ENCODE results near the gene EMX2. TPM values are rescaled to one million over a fixed set of nuclear protein-coding genes. Genes with fewer than 3 reads are reported as not detected.

EMX2 gene
- total RNA-seq, 1 donor, result 1.4 TPM

DNA sequence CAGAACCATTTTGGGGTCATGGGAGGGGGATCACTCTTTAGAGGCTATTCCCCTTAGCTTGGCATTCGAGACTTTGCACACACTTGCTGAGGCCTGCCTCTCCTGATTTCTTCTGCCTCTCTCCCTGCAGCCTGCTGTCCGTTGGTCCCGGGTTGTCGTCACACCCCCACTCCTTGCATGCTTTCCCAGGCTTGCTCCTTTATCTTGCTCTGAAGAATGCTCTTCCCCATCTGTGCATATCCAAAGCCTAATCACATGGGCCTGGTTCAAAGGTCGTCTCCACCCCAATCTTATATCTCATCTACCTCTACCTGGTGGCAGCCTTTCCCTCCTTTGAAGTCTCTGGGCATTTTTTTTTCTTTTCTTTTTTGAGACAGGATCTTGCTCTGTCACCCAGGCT lies 24.3 kb upstream of the EMX2 start:
- H4K20me1 ChIP-seq (ENCODE audit: insufficient read depth, low read length), result no peaks in the 10 kb centered on the region
- no peaks in the 10 kb centered on the region for H3K9me3 ChIP-seq (ENCODE audit: low read depth, low read length)
- no peak overlapping the region for H3K27ac ChIP-seq (ENCODE audit: low read depth, low read length)
- H3K36me3 ChIP-seq (ENCODE audit: insufficient read depth, low read length), result no peaks in the 10 kb centered on the region
- TF ChIP-seq, protein P1, sequence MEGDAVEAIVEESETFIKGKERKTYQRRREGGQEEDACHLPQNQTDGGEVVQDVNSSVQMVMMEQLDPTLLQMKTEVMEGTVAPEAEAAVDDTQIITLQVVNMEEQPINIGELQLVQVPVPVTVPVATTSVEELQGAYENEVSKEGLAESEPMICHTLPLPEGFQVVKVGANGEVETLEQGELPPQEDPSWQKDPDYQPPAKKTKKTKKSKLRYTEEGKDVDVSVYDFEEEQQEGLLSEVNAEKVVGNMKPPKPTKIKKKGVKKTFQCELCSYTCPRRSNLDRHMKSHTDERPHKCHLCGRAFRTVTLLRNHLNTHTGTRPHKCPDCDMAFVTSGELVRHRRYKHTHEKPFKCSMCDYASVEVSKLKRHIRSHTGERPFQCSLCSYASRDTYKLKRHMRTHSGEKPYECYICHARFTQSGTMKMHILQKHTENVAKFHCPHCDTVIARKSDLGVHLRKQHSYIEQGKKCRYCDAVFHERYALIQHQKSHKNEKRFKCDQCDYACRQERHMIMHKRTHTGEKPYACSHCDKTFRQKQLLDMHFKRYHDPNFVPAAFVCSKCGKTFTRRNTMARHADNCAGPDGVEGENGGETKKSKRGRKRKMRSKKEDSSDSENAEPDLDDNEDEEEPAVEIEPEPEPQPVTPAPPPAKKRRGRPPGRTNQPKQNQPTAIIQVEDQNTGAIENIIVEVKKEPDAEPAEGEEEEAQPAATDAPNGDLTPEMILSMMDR (IDR thresholded peaks at IDR 0.05; ENCODE audit: extremely low read depth, low read depth, low read length), result no peak
- H3K4me3 ChIP-seq (ENCODE audit: insufficient read depth, low read length), result no peak overlapping the region
- H2AFZ ChIP-seq (ENCODE audit: low read length), result no peak overlapping the region
- peaks cover 10% of the 10 kb centered on the region for H3K27me3 ChIP-seq (ENCODE audit: insufficient read depth, low read length)
- H3K79me2 ChIP-seq (ENCODE audit: insufficient read depth, low read length), result no peaks in the 10 kb centered on the region
- DNase-seq (ENCODE audit: insufficient read length, low spot score, missing footprints), result no peak
- no peaks in the 10 kb centered on the region for H3K4me1 ChIP-seq (ENCODE audit: insufficient read depth, low read length)
- H3K4me2 ChIP-seq (ENCODE audit: insufficient read depth, low read length), result no peak overlapping the region

DNA sequence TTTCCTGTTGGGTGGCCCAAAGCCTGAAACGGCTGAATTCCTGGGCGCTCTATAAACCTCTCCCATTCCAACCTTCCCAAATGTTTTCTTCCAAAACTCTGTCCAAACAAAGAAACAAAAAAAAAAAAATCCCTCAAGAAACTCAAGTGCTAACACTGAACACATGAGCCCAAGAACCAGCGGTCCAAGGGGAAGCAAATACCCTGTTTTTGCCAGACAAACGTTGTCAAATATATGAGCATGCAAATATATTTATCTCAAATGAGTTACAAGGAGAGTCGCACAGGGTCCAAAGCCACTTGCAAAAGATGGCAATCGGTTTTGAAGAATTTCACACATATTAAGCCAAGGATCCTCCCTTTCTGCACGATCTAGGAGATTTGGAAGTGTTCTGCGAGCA lies 23.3 kb upstream of the EMX2 start:
- TF ChIP-seq, protein P1 (IDR thresholded peaks at IDR 0.05; ENCODE audit: extremely low read depth, low read depth, low read length), result no peak
- H3K27me3 ChIP-seq (ENCODE audit: insufficient read depth, low read length), result peaks cover 10% of the 10 kb centered on the region
- no peaks in the 10 kb centered on the region for H3K9me3 ChIP-seq (ENCODE audit: low read depth, low read length)
- H3K4me3 ChIP-seq (ENCODE audit: insufficient read depth, low read length), result no peak overlapping the region
- H3K36me3 ChIP-seq (ENCODE audit: insufficient read depth, low read length), result no peaks in the 10 kb centered on the region
- H3K79me2 ChIP-seq (ENCODE audit: insufficient read depth, low read length), result no peaks in the 10 kb centered on the region
- no peak overlapping the region for H3K27ac ChIP-seq (ENCODE audit: low read depth, low read length)
- DNase-seq (ENCODE audit: insufficient read length, low spot score, missing footprints), result no peak
- no peak overlapping the region for H3K4me2 ChIP-seq (ENCODE audit: insufficient read depth, low read length)
- H3K4me1 ChIP-seq (ENCODE audit: insufficient read depth, low read length), result no peaks in the 10 kb centered on the region
- H4K20me1 ChIP-seq (ENCODE audit: insufficient read depth, low read length), result no peaks in the 10 kb centered on the region
- H2AFZ ChIP-seq (ENCODE audit: low read length), result no peak overlapping the region

DNA sequence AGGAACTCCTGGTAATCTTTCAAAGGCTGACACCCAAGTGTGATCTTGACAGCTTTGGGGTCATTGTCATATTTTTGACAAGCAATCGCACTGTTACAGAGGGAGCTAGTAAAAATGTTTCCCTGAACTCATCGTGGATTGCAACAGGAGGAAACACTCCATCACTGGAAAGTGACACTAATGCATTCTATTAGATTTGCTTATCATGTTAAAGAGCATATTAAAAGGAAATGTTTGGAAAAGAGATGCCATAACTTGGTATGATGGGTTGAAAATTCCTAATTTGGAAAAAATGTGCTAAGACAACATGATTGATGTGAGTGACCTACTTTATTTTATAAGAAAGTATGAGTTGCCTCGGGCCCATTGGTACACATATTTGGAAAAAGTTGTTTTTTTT lies 22.7 kb upstream of the EMX2 start:
- Histone ChIP-seq H4K20me1 (ENCODE audit: insufficient read depth, low read length) (no peaks in the 10 kb centered on the region), H3K9me3 (ENCODE audit: low read depth, low read length) (no peaks in the 10 kb centered on the region), H3K27ac (ENCODE audit: low read depth, low read length) (no peak overlapping the region), H3K79me2 (ENCODE audit: insufficient read depth, low read length) (no peaks in the 10 kb centered on the region), H3K36me3 (ENCODE audit: insufficient read depth, low read length) (no peaks in the 10 kb centered on the region), H3K4me3 (ENCODE audit: insufficient read depth, low read length) (no peak overlapping the region), H3K4me2 (ENCODE audit: insufficient read depth, low read length) (no peak overlapping the region), H2AFZ (ENCODE audit: low read length) (no peak overlapping the region), H3K4me1 (ENCODE audit: insufficient read depth, low read length) (no peaks in the 10 kb centered on the region), H3K27me3 (ENCODE audit: insufficient read depth, low read length) (peaks cover 10% of the 10 kb centered on the region)
- TF ChIP-seq, protein P1 (IDR thresholded peaks at IDR 0.05; ENCODE audit: extremely low read depth, low read depth, low read length), result no peak
- no peak for DNase-seq (ENCODE audit: insufficient read length, low spot score, missing footprints)

DNA sequence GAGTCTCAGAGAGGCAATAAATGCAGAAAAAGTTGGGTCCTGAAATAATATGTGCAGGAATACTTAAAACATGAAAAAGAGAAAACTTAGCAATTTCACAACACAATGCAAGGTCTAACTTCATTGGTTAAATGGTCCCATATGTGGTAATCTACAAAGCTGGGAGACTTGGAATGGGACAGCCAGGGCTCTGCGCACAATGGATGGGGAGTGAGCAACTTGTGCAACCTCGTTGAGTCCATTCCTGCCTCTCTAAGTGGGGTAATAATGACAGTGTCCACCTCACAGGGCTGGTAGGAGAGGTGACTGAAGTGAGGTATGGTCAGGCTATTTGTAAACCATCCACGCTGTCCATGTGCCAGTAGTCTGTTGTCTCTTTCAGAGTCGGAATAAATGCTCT lies 11.8 kb upstream of the EMX2 start:
- H3K9me3 ChIP-seq (ENCODE audit: low read depth, low read length), result no peaks in the 10 kb centered on the region
- DNase-seq (ENCODE audit: insufficient read length, low spot score, missing footprints), result no peak
- no peaks in the 10 kb centered on the region for H3K79me2 ChIP-seq (ENCODE audit: insufficient read depth, low read length)
- no peak overlapping the region for H3K4me3 ChIP-seq (ENCODE audit: insufficient read depth, low read length)
- H4K20me1 ChIP-seq (ENCODE audit: insufficient read depth, low read length), result no peaks in the 10 kb centered on the region
- H3K4me1 ChIP-seq (ENCODE audit: insufficient read depth, low read length), result peaks cover 5% of the 10 kb centered on the region
- no peaks in the 10 kb centered on the region for H3K36me3 ChIP-seq (ENCODE audit: insufficient read depth, low read length)
- H2AFZ ChIP-seq (ENCODE audit: low read length), result no peak overlapping the region
- H3K27ac ChIP-seq (ENCODE audit: low read depth, low read length), result no peak overlapping the region
- H3K27me3 ChIP-seq (ENCODE audit: insufficient read depth, low read length), result peaks cover 59% of the 10 kb centered on the region
- TF ChIP-seq, protein P1 (IDR thresholded peaks at IDR 0.05; ENCODE audit: extremely low read depth, low read depth, low read length), result no peak
- H3K4me2 ChIP-seq (ENCODE audit: insufficient read depth, low read length), result no peak overlapping the region

All from osteoblast (primary cell).